BLaER1 (cell line): Measurements from ENCODE around the gene CLIC4.
"Not testable (repeated sequence)": the region's sequence is repeated elsewhere in the genome, so short reads cannot be mapped to it uniquely, and the experiment has no call there.

ENCODE experiments used
- H3K27ac ChIP-seq: shearing (Covaris generic); formaldehyde crosslinking; 2 replicates; pipeline ENCODE4 v1.8.1; 2022
- H3K27me3 ChIP-seq: shearing (Covaris generic); formaldehyde crosslinking; 2 replicates; pipeline ENCODE4 v1.8.1; 2022
- H3K36me3 ChIP-seq: shearing (Covaris generic); formaldehyde crosslinking; 2 replicates; pipeline ENCODE4 v1.8.1; 2022
- H3K4me1 ChIP-seq: shearing (Covaris generic); formaldehyde crosslinking; 2 replicates; pipeline ENCODE4 v1.8.1; 2022
- H3K4me2 ChIP-seq: shearing (Covaris generic); formaldehyde crosslinking; 2 replicates; pipeline ENCODE4 v1.8.1; 2022
- H3K4me3 ChIP-seq: shearing (Covaris generic); formaldehyde crosslinking; 2 replicates; pipeline ENCODE4 v1.8.1; 2022
- H3K9ac ChIP-seq: shearing (Covaris generic); formaldehyde crosslinking; 2 replicates; pipeline ENCODE4 v1.8.1; 2022
- H3K9me3 ChIP-seq: shearing (Covaris generic); formaldehyde crosslinking; 2 replicates; pipeline ENCODE4 v1.8.1; 2022
- H4K20me1 ChIP-seq: shearing (Covaris generic); formaldehyde crosslinking; 2 replicates; pipeline ENCODE4 v1.8.1; 2022
- Cebpa-rat ChIP-seq: shearing (Covaris generic); IDR thresholded peaks from 2 replicates; pipeline ENCODE4 v1.8.1; 2022

Gene CLIC4

GRCh38 chr1:24732186-24732885, 12.9 kb upstream of the CLIC4 start:
- Histone ChIP-seq H4K20me1 (no peaks in the 10 kb centered on the region), H3K27me3 (no peaks in the 10 kb centered on the region), H3K4me3 (no peak overlapping the region), H3K4me2 (no peak overlapping the region), H3K9ac (no peak overlapping the region), H3K9me3 (no peaks in the 10 kb centered on the region), H3K27ac (no peak overlapping the region), H3K36me3 (no peaks in the 10 kb centered on the region), H3K4me1 (peaks cover 56% of the 10 kb centered on the region)
- no peak for TF ChIP-seq Cebpa-rat

GRCh38 chr1:24733342-24733741, 11.9 kb upstream of the CLIC4 start:
- peaks cover 52% of the 10 kb centered on the region for H3K4me1 ChIP-seq
- H3K9me3 ChIP-seq, H3K4me2 ChIP-seq, H3K4me3 ChIP-seq, H3K36me3 ChIP-seq, H4K20me1 ChIP-seq, H3K27me3 ChIP-seq, H3K9ac ChIP-seq, H3K27ac ChIP-seq: not testable (repeated sequence)

GRCh38 chr1:24735156-24735508, 10.1 kb upstream of the CLIC4 start:
- H3K4me2 ChIP-seq = peak overlapping the region; percentile 57
- no peak overlapping the region for H3K4me3 ChIP-seq
- H3K4me1 ChIP-seq = peaks cover 49% of the 10 kb centered on the region
- no peak overlapping the region for H3K9ac ChIP-seq
- TF ChIP-seq Cebpa-rat = no peak
- no peaks in the 10 kb centered on the region for H3K9me3 ChIP-seq
- peak overlapping the region; percentile 30; the same call in 1 of the 2 replicates for H3K27ac ChIP-seq
- no peaks in the 10 kb centered on the region for H3K36me3 ChIP-seq
- no peaks in the 10 kb centered on the region for H4K20me1 ChIP-seq
- no peaks in the 10 kb centered on the region for H3K27me3 ChIP-seq

DNA sequence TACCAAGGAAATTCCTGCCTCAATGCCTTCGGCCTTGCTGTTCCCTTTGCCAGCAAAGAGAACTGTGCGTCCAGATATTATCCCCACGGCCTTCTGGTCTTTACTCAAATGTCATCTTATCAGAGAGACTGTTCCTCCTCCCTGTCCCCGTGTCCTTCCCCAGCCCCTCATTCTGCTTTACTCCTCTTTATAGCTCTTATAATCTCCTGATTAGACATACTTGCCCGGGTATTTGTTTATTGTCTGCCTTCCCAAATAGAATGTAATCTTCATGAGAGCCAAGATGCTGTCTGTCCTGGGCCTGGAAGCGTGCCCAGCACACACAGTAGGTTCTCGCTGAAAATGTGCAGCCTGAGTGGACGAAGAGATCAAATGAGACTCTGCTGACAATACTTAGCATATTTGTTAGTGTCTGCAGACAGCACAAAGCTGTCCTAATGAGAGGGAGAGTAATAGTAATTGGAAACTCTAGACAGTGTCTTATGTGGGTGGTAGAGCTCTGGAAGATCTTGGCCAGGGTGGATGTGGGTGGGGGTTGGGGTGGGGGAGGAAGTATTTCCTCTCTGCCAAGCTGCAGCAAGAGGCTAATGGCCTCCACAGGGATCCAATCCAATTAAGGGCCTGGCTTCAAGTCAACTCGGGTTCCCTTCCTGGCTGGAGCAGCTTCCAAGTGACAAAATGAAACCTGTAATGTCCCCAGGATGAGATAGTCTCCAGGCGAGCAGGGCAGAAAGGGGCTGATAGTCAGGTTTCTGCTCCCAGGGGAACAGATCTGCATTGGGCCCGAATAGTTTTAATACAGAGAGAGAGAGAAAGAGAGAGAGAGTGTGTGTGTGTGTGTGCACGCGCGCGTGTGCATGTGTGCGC, 9.5 kb upstream of the CLIC4 start:
- Histone ChIP-seq H3K36me3 (no peaks in the 10 kb centered on the region), H3K27ac (peak overlapping the region; percentile 30; the same call in 1 of the 2 replicates), H4K20me1 (no peaks in the 10 kb centered on the region), H3K9me3 (no peaks in the 10 kb centered on the region), H3K9ac (no peak overlapping the region), H3K4me3 (no peak overlapping the region), H3K4me1 (peaks cover 44% of the 10 kb centered on the region), H3K27me3 (no peaks in the 10 kb centered on the region), H3K4me2 (peak overlapping the region; percentile 57)
- TF ChIP-seq Cebpa-rat = no peak

DNA sequence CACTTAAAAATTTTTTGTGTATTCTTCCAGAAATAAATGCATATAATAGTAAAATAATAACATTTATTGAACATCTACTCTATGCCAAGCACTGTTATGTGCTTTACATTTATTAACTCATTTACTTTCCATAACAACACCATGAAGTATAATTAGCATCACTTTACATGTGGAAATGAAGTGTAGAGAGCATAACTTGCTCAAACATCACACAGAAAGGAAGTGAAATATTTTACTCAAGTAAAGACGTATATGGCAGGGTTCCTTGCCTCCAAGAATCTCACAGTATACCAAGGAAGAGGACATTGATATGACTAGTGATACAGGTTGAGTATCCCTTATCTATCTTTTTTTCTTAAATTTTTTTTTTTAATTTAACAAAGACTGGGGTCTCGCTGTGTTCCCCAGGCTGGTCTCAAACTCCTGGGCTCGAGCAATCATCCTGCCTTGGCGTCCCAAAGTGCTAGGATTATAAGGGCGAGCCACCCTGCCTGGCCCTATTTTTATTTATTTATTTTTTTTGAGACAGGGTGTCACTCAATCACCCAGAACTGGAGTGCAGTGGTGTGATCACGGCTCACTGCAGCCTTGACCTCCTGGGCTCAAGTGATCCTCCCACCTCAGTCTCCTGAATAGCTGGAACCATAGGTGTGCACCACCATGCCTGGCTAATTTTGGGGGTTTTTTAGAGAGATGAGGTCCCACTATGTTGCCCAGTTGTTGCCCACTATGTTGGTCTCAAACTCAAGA, 7.7 kb upstream of the CLIC4 start:
- Histone ChIP-seq H3K9ac (no peak overlapping the region), H3K4me1 (peaks cover 46% of the 10 kb centered on the region), H3K27ac (no peak overlapping the region), H3K4me2 (no peak overlapping the region), H3K27me3 (no peaks in the 10 kb centered on the region), H3K36me3 (no peaks in the 10 kb centered on the region), H4K20me1 (no peaks in the 10 kb centered on the region), H3K9me3 (no peaks in the 10 kb centered on the region), H3K4me3 (no peak overlapping the region)
- no peak for TF ChIP-seq Cebpa-rat

DNA sequence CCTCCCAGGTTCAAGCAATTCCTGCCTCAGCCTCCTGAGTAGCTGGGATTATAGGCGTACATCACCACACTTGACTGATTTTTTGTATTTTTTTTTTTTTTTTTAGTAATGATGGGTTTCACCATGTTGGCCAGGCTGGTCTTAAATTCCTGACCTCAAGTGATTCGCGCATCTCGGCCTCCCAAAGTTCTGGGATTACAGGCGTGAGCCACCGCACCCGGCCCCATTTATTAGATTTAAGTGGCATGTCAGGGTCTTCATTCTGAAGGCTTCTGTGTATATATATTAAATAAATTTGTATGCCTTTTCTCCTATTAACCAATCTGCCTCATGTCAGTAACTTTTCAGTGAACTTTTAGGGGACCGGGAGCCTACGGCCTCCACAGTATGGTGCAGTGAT, 6.0 kb upstream of the CLIC4 start:
- no peak overlapping the region for H3K4me3 ChIP-seq
- H3K9ac ChIP-seq = no peak overlapping the region
- no peaks in the 10 kb centered on the region for H4K20me1 ChIP-seq
- no peak overlapping the region for H3K4me2 ChIP-seq
- H3K4me1 ChIP-seq = peaks cover 53% of the 10 kb centered on the region
- H3K36me3 ChIP-seq = no peaks in the 10 kb centered on the region
- no peaks in the 10 kb centered on the region for H3K9me3 ChIP-seq
- H3K27me3 ChIP-seq = no peaks in the 10 kb centered on the region
- no peak for TF ChIP-seq Cebpa-rat
- no peak overlapping the region for H3K27ac ChIP-seq

- Histone ChIP-seq H3K36me3 (no peaks in the 10 kb centered on the region), H3K27me3 (no peaks in the 10 kb centered on the region), H3K27ac (no peak overlapping the region; the same call in 1 of the 2 replicates), H3K4me3 (no peak overlapping the region), H3K9me3 (no peaks in the 10 kb centered on the region), H3K4me2 (peak overlapping the region; percentile 75), H3K9ac (no peak overlapping the region), H3K4me1 (peaks cover 43% of the 10 kb centered on the region), H4K20me1 (peaks cover 4% of the 10 kb centered on the region)
- no peak for TF ChIP-seq Cebpa-rat
Measured at GRCh38 chr1:24742090-24742938, 2.9 kb upstream of the CLIC4 start.

- Histone ChIP-seq H3K4me1 (peaks cover 50% of the 10 kb centered on the region), H3K9ac (no peak overlapping the region), H3K9me3 (no peaks in the 10 kb centered on the region), H4K20me1 (peaks cover 17% of the 10 kb centered on the region), H3K4me2 (peak overlapping the region; percentile 75), H3K27me3 (no peaks in the 10 kb centered on the region), H3K4me3 (no peak overlapping the region), H3K36me3 (no peaks in the 10 kb centered on the region), H3K27ac (no peak overlapping the region)
- TF ChIP-seq Cebpa-rat = no peak
Measured at GRCh38 chr1:24743404-24744211, 1.6 kb upstream of the CLIC4 start.
